AG04449 (cell line): ENCODE data around the gene XIRP2.
"Not testable (repeated sequence)": the region's sequence is repeated elsewhere in the genome, so short reads cannot be mapped to it uniquely, and the experiment has no call there.

Source experiments
- CTCF ChIA-PET: fragments of 350-600 bp; formaldehyde crosslinking; extraction: SDS; loops from one replicate; lab custom pipeline; 2021; ENCODE audit warnings: antibody characterized with exemption; lab: Yijun Ruan, JAX
- POLR2A ChIA-PET: fragments of 400-600, 350-600 bp; formaldehyde crosslinking; extraction: SDS; loops from one replicate; lab custom pipeline; 2020; ENCODE audit warnings: antibody characterized with exemption, inconsistent platforms; lab: Yijun Ruan, JAX
- DNase-seq: peaks from one replicate; pipeline ENCODE4 v3.0.0-alpha.2; 2010; ENCODE audit warnings: low read depth, low spot score
- H3K4me3 ChIP-seq: 2 replicates; pipeline ENCODE4 v1.5.1; 2011; ENCODE audit warnings: low read depth, mild to moderate bottlenecking, control low read depth, low read length
- TF ChIP-seq, protein P1 (sequence below): IDR thresholded peaks from one replicate; pipeline ENCODE4 v1.5.1; 2011; ENCODE audit warnings: mild to moderate bottlenecking, moderate library complexity, low read length, control low read depth, inconsistent platforms; ENCODE audit not compliant: insufficient read depth; ENCODE audit errors: missing control alignments

XIRP2 gene

DNA sequence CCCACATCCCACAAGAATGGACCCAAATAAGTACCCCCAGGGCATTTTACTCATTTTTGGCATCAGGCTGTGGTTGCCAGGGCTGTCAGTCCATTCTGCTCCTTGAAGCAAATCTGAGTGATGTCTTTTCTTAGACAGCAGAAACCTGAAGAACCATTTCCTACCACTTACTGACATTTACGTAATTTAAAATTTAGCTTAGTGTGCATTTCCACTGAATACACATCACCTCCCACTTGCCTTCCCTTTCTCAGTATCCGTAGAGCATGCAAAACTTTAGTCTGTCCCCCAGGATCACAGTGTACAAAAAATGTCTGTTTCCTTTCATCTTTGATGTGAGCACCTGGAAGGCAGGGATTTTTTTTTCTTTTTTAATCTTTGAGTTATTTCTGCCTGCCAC is 130.3 kb downstream of the XIRP2 start:
- DNase-seq: no peak
- CTCF ChIA-PET: no interaction called here

GRCh38 chr2:167028503-167028902 is 140.2 kb downstream of the XIRP2 start:
- ChIA-PET CTCF (no interaction called here), POLR2A (no interaction called here)
- TF ChIP-seq, protein P1, sequence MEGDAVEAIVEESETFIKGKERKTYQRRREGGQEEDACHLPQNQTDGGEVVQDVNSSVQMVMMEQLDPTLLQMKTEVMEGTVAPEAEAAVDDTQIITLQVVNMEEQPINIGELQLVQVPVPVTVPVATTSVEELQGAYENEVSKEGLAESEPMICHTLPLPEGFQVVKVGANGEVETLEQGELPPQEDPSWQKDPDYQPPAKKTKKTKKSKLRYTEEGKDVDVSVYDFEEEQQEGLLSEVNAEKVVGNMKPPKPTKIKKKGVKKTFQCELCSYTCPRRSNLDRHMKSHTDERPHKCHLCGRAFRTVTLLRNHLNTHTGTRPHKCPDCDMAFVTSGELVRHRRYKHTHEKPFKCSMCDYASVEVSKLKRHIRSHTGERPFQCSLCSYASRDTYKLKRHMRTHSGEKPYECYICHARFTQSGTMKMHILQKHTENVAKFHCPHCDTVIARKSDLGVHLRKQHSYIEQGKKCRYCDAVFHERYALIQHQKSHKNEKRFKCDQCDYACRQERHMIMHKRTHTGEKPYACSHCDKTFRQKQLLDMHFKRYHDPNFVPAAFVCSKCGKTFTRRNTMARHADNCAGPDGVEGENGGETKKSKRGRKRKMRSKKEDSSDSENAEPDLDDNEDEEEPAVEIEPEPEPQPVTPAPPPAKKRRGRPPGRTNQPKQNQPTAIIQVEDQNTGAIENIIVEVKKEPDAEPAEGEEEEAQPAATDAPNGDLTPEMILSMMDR: no peak
- DNase-seq: no peak
- no peak overlapping the region for H3K4me3 ChIP-seq

More for the DNA sequence above, 130.3 kb downstream of the XIRP2 start:
- TF ChIP-seq, protein P1: no peak
- H3K4me3 ChIP-seq: no peak overlapping the region
- POLR2A ChIA-PET: no interaction called here

GRCh38 chr2:167034976-167035375 is 146.7 kb downstream of the XIRP2 start:
- CTCF ChIA-PET, POLR2A ChIA-PET: not testable (repeated sequence)

GRCh38 chr2:167048829-167049228 is 160.5 kb downstream of the XIRP2 start:
- ChIA-PET POLR2A (no interaction called here), CTCF (interaction anchor here (0.8 kb wide), 1 partner anchor 163 kb away, joined by 3 read pairs; no protein-coding TSS in a partner anchor)
- no peak for DNase-seq
- TF ChIP-seq, protein P1: no peak
- no peak overlapping the region for H3K4me3 ChIP-seq

More at GRCh38 chr2:167034976-167035375, 146.7 kb downstream of the XIRP2 start:
- DNase-seq, H3K4me3 ChIP-seq: not testable (repeated sequence)

- no peak overlapping the region for H3K4me3 ChIP-seq
- TF ChIP-seq, protein P1: no peak
- no peak for DNase-seq
- POLR2A ChIA-PET: no interaction called here
- CTCF ChIA-PET: interaction anchor here (0.8 kb wide), 1 partner anchor 162 kb away, joined by 3 read pairs; no protein-coding TSS in a partner anchor
Observed at GRCh38 chr2:167049659-167050058, 161.4 kb downstream of the XIRP2 start.

GRCh38 chr2:167052825-167053224 is 164.5 kb downstream of the XIRP2 start:
- TF ChIP-seq, protein P1: no peak
- no peak overlapping the region for H3K4me3 ChIP-seq
- ChIA-PET CTCF (no interaction called here), POLR2A (no interaction called here)
- DNase-seq: no peak

- TF ChIP-seq, protein P1: no peak
- no peak for DNase-seq
- ChIA-PET POLR2A (no interaction called here), CTCF (no interaction called here)
- no peak overlapping the region for H3K4me3 ChIP-seq
Observed at GRCh38 chr2:167054881-167055280, 166.6 kb downstream of the XIRP2 start.
